PC-3 (cell line): ENCODE data around the gene FARS2. TPM values are rescaled to one million over a fixed set of nuclear protein-coding genes. Genes with fewer than 3 reads are reported as not detected.

Source experiments
- ATAC-seq: fragments of 200-7000 bp; cut with Tn5 transposase; 2 replicates; pipeline ENCODE4 v1.9.1; 2020; ENCODE audit warnings: mild to moderate bottlenecking, moderate library complexity
- BruUV-seq: library from RNA; stranded (reverse); fragments of 400-500 nt; replicated peaks from 2 replicates; lab custom pipeline; 2021; lab: Mats Ljungman, UMichigan
- CTCF ChIA-PET: fragments of 300-600 bp; sonication (Branson Sonifier 250); formaldehyde crosslinking; loops from one replicate; lab custom pipeline; 2022; ENCODE audit warnings: antibody characterized with exemption; lab: Charles Lee
- POLR2A ChIA-PET: fragments of 300-600 bp; sonication (Branson Sonifier 250); formaldehyde crosslinking; loops from one replicate; lab custom pipeline; 2022; ENCODE audit warnings: antibody characterized with exemption; ENCODE audit not compliant: unreplicated experiment; lab: Charles Lee
- DNase-seq: peaks from one replicate; pipeline ENCODE4 v3.0.0-alpha.2; 2015
- H2AFZ ChIP-seq: fragments of 300-600 bp; sonication (generic); 2 replicates; pipeline ENCODE4 v1.6.0; 2016; ENCODE audit warnings: antibody characterized with exemption, low read length
- H3F3A ChIP-seq: fragments of 300-600 bp; sonication (generic); one replicate; pipeline ENCODE4 v1.6.0; 2017; ENCODE audit warnings: antibody characterized with exemption, low read length, control low read depth, mild to moderate bottlenecking; ENCODE audit not compliant: unreplicated experiment
- H3K27ac ChIP-seq: fragments of 300-600 bp; sonication (generic); 2 replicates; pipeline ENCODE4 v1.5.1; 2016; ENCODE audit warnings: mild to moderate bottlenecking, low read length
- H3K27me3 ChIP-seq: fragments of 300-600 bp; sonication (generic); 2 replicates; pipeline ENCODE4 v1.6.1; 2016; ENCODE audit warnings: low read length, mixed read lengths
- H3K36me3 ChIP-seq: fragments of 300-600 bp; sonication (generic); 2 replicates; pipeline ENCODE4 v1.6.1; 2016; ENCODE audit warnings: low read depth, mixed run types, low read length, mixed read lengths
- H3K4me1 ChIP-seq: fragments of 300-600 bp; sonication (generic); 2 replicates; pipeline ENCODE4 v1.5.1; 2016; ENCODE audit warnings: low read length; ENCODE audit not compliant: insufficient read depth
- H3K4me2 ChIP-seq: fragments of 300-600 bp; sonication (generic); 2 replicates; pipeline ENCODE4 v1.6.0; 2016; ENCODE audit warnings: low read length
- H3K4me3 ChIP-seq: fragments of 300-600 bp; sonication (generic); 2 replicates; pipeline ENCODE4 v1.5.1; 2016; ENCODE audit warnings: mild to moderate bottlenecking, low read length, mixed read lengths
- H3K79me2 ChIP-seq: fragments of 300-600 bp; sonication (generic); 2 replicates; pipeline ENCODE4 v1.6.1; 2017; ENCODE audit warnings: low read length, mixed read lengths
- H3K9ac ChIP-seq: fragments of 300-600 bp; sonication (generic); 2 replicates; pipeline ENCODE4 v1.6.0; 2016; ENCODE audit warnings: mild to moderate bottlenecking, low read length
- H3K9me2 ChIP-seq: fragments of 300-600 bp; sonication (generic); replicated peaks from 2 replicates; pipeline ENCODE4 v1.6.1; 2016; ENCODE audit warnings: mixed run types, low read length, mixed read lengths
- H3K9me3 ChIP-seq: fragments of 300-600 bp; sonication (generic); 2 replicates; pipeline ENCODE4 v1.6.1; 2016; ENCODE audit warnings: low read length, mixed read lengths
- H4K20me1 ChIP-seq: fragments of 300-600 bp; sonication (generic); 2 replicates; pipeline ENCODE4 v1.6.1; 2016; ENCODE audit warnings: low read length, mixed read lengths
- CTCF ChIP-seq: fragments of 300-600 bp; sonication (generic); conservative IDR thresholded peaks from 2 replicates; pipeline ENCODE4 v1.5.1; 2017; ENCODE audit warnings: antibody characterized with exemption, low read depth, mild to moderate bottlenecking, low read length
- EZH2 ChIP-seq: fragments of 300-600 bp; sonication (generic); IDR thresholded peaks from one replicate; pipeline ENCODE4 v1.6.1; 2017; ENCODE audit warnings: antibody characterized with exemption, mild to moderate bottlenecking, low read length; ENCODE audit not compliant: unreplicated experiment
- EZH2phosphoT487 ChIP-seq: fragments of 300-600 bp; sonication (generic); IDR thresholded peaks from 2 replicates; pipeline ENCODE4 v1.6.1; 2018; ENCODE audit warnings: mild to moderate bottlenecking, antibody characterized with exemption, low read length, borderline replicate concordance
- intact Hi-C: fragments of 100-400 bp; cut with micrococcal nuclease; formaldehyde crosslinking; loops from 2 replicates; pipeline ENCODE4 v1.9.0; 2023
- total RNA-seq: library from RNA; depleted of rRNA; stranded (reverse); fragments of >200 nt; gene quantifications from 2 replicates; pipeline ENCODE4 v1.2.3, GENCODE V29; 2014

FARS2 gene
- total RNA-seq, 1 experiment from 2014 or later, result 23.0 TPM

- Histone ChIP-seq H3F3A (no peaks in the 10 kb centered on the region), H3K9me2 (no peaks in the 10 kb centered on the region), H3K27ac (no peak overlapping the region), H3K4me2 (no peak overlapping the region), H3K27me3 (no peaks in the 10 kb centered on the region), H3K4me3 (no peak overlapping the region), H3K79me2 (no peaks in the 10 kb centered on the region), H4K20me1 (no peaks in the 10 kb centered on the region), H2AFZ (no peak overlapping the region), H3K9me3 (no peaks in the 10 kb centered on the region), H3K36me3 (no peaks in the 10 kb centered on the region), H3K4me1 (peaks cover 15% of the 10 kb centered on the region), H3K9ac (no peak overlapping the region)
- DNase-seq, result no peak
- no peak for ATAC-seq
- TF ChIP-seq EZH2, result no peak
- no peak for TF ChIP-seq EZH2phosphoT487
- TF ChIP-seq CTCF, result no peak
- BruUV-seq, result no TSS peak
- CTCF ChIA-PET, result no interaction called here
- intact Hi-C loops, result no loop called here
- POLR2A ChIA-PET, result no interaction called here
Measured at GRCh38 chr6:5731435-5731834, 470.1 kb downstream of the FARS2 start.

- no TSS peak for BruUV-seq
- POLR2A ChIA-PET, result interaction anchor here (0.6 kb wide), 1 partner anchor 207 kb away, joined by 4 read pairs; no protein-coding TSS in a partner anchor
- CTCF ChIA-PET, result no interaction called here
Measured at GRCh38 chr6:5732496-5732895, 471.2 kb downstream of the FARS2 start.

More at GRCh38 chr6:5732496-5732895, 471.2 kb downstream of the FARS2 start:
- TF ChIP-seq EZH2 (no peak), CTCF (no peak), EZH2phosphoT487 (no peak)
- no peaks in the 10 kb centered on the region for H3F3A ChIP-seq
- H3K9me2 ChIP-seq, result no peaks in the 10 kb centered on the region
- ATAC-seq (no peak), DNase-seq (no peak)
- H3K4me2 ChIP-seq, result no peak overlapping the region
- no peaks in the 10 kb centered on the region for H4K20me1 ChIP-seq
- no peaks in the 10 kb centered on the region for H3K27me3 ChIP-seq
- intact Hi-C loops, result no loop called here
- H3K27ac ChIP-seq, result no peak overlapping the region
- H2AFZ ChIP-seq, result no peak overlapping the region
- no peak overlapping the region for H3K9ac ChIP-seq
- peaks cover 15% of the 10 kb centered on the region for H3K4me1 ChIP-seq
- no peaks in the 10 kb centered on the region for H3K36me3 ChIP-seq
- no peaks in the 10 kb centered on the region for H3K9me3 ChIP-seq
- no peaks in the 10 kb centered on the region for H3K79me2 ChIP-seq
- no peak overlapping the region for H3K4me3 ChIP-seq
